Astrocyte (in vitro differentiated cells and primary cell): ENCODE data around the gene MEGF10. TPM values are rescaled to one million over a fixed set of nuclear protein-coding genes. Genes with fewer than 3 reads are reported as not detected.

Experiments used
- DNase-seq: peaks from one replicate; pipeline ENCODE4 v3.0.0-alpha.2; 2010; ENCODE audit warnings: low read depth
- FAIRE-seq: peaks from 2 replicates; lab custom pipeline; 2011; peaks lifted over from hg19 to GRCh38; lab: Jason Lieb, UNC
- H2AFZ ChIP-seq: 2 replicates; pipeline ENCODE4 v1.6.0; 2012; ENCODE audit warnings: low read depth, low read length, inconsistent platforms
- H3K27ac ChIP-seq: 2 replicates; pipeline ENCODE4 v1.5.1; 2011; ENCODE audit warnings: low read depth, low read length, inconsistent platforms
- H3K27me3 ChIP-seq: 2 replicates; pipeline ENCODE4 v1.6.0; 2011; ENCODE audit warnings: low read length, inconsistent platforms; ENCODE audit not compliant: insufficient read depth
- H3K36me3 ChIP-seq: 2 replicates; pipeline ENCODE4 v1.5.1; 2011; ENCODE audit warnings: low read length, inconsistent platforms; ENCODE audit not compliant: insufficient read depth
- H3K4me1 ChIP-seq: 2 replicates; pipeline ENCODE4 v1.5.1; 2011; ENCODE audit warnings: low read length, inconsistent platforms; ENCODE audit not compliant: insufficient read depth
- H3K4me2 ChIP-seq: 2 replicates; pipeline ENCODE4 v1.6.0; 2012; ENCODE audit warnings: low read length, inconsistent platforms
- H3K4me3 ChIP-seq: 2 replicates; pipeline ENCODE4 v1.5.1; 2011; ENCODE audit warnings: low read depth, mild to moderate bottlenecking, low read length, inconsistent platforms; ENCODE audit not compliant: insufficient read depth
- H3K79me2 ChIP-seq: 2 replicates; pipeline ENCODE4 v1.6.0; 2012; ENCODE audit warnings: mild to moderate bottlenecking, low read length, inconsistent platforms; ENCODE audit not compliant: insufficient read depth
- H3K9ac ChIP-seq: 2 replicates; pipeline ENCODE4 v1.6.0; 2012; ENCODE audit warnings: mild to moderate bottlenecking, low read length, inconsistent platforms
- H3K9me3 ChIP-seq: 2 replicates; pipeline ENCODE4 v1.5.1; 2012; ENCODE audit warnings: low read depth, mild to moderate bottlenecking, low read length, inconsistent platforms; ENCODE audit not compliant: insufficient read depth
- H4K20me1 ChIP-seq: 2 replicates; pipeline ENCODE4 v1.6.0; 2012; ENCODE audit warnings: low read length, inconsistent platforms; ENCODE audit not compliant: insufficient read depth
- H3K27ac Mint-ChIP-seq: one replicate; pipeline ENCODE4 v1.8.0; 2021; ENCODE audit warnings: mild to moderate bottlenecking, mixed read lengths; ENCODE audit not compliant: unreplicated experiment
- H3K27me3 Mint-ChIP-seq: one replicate; pipeline ENCODE4 v1.8.0; 2021; ENCODE audit warnings: low read depth, mixed read lengths; ENCODE audit not compliant: unreplicated experiment
- H3K36me3 Mint-ChIP-seq: one replicate; pipeline ENCODE4 v1.8.0; 2021; ENCODE audit warnings: low read depth, mixed read lengths; ENCODE audit not compliant: unreplicated experiment
- H3K4me1 Mint-ChIP-seq: one replicate; pipeline ENCODE4 v1.8.0; 2021; ENCODE audit warnings: low read depth, mixed read lengths; ENCODE audit not compliant: unreplicated experiment
- H3K4me3 Mint-ChIP-seq: one replicate; pipeline ENCODE4 v1.8.0; 2021; ENCODE audit warnings: mild to moderate bottlenecking, moderate library complexity, mixed read lengths; ENCODE audit not compliant: unreplicated experiment
- H3K9me3 Mint-ChIP-seq: one replicate; pipeline ENCODE4 v1.8.0; 2021; ENCODE audit warnings: mild to moderate bottlenecking, mixed read lengths; ENCODE audit not compliant: unreplicated experiment
- CTCF ChIP-seq: IDR thresholded peaks from 2 replicates; pipeline ENCODE4 v1.5.1; 2011; ENCODE audit warnings: low read depth, mild to moderate bottlenecking, inconsistent platforms, low read length, moderate library complexity; ENCODE audit not compliant: insufficient read depth
- EZH2 ChIP-seq: IDR thresholded peaks from 2 replicates; pipeline ENCODE4 v1.6.1; 2012; ENCODE audit warnings: mild to moderate bottlenecking, low read length, inconsistent platforms; ENCODE audit not compliant: insufficient read depth
- total RNA-seq: library from RNA; stranded (reverse); gene quantifications from 2 replicates; pipeline ENCODE4 v1.2.1, GENCODE V29; 2021

MEGF10 gene
- total RNA-seq, 1 donor from 2014 or later, result 15.8 TPM

- H3K4me2 ChIP-seq, result no peak overlapping the region
- H3K79me2 ChIP-seq, result no peaks in the 10 kb centered on the region
- no peak for DNase-seq
- no peak overlapping the region for H2AFZ ChIP-seq
- no peak overlapping the region for H3K4me3 Mint-ChIP-seq
- peaks cover 31% of the 10 kb centered on the region for H3K27me3 ChIP-seq
- peaks cover 5% of the 10 kb centered on the region for H3K36me3 Mint-ChIP-seq
- H3K4me1 ChIP-seq, result peaks cover 14% of the 10 kb centered on the region
- no peak overlapping the region for H3K27ac Mint-ChIP-seq
- no peaks in the 10 kb centered on the region for H3K27me3 Mint-ChIP-seq
- H3K4me1 Mint-ChIP-seq, result peaks cover 21% of the 10 kb centered on the region
- no peaks in the 10 kb centered on the region for H3K36me3 ChIP-seq
- H4K20me1 ChIP-seq, result no peaks in the 10 kb centered on the region
- no peak overlapping the region for H3K4me3 ChIP-seq
- FAIRE-seq, result no peak
- no peak overlapping the region for H3K27ac ChIP-seq
- H3K9me3 ChIP-seq, result no peaks in the 10 kb centered on the region
- H3K9ac ChIP-seq, result no peak overlapping the region
- no peaks in the 10 kb centered on the region for H3K9me3 Mint-ChIP-seq
- TF ChIP-seq CTCF (no peak), EZH2 (no peak)
These were observed 77.4 kb downstream of the MEGF10 start for GRCh38 chr5:127367946-127368465.

- TF ChIP-seq EZH2 (no peak), CTCF (no peak)
- no peak overlapping the region for H3K9ac ChIP-seq
- H3K4me1 ChIP-seq, result peaks cover 14% of the 10 kb centered on the region
- no peak overlapping the region for H3K4me3 Mint-ChIP-seq
- no peaks in the 10 kb centered on the region for H3K36me3 ChIP-seq
- H3K4me2 ChIP-seq, result no peak overlapping the region
- no peak overlapping the region for H3K27ac ChIP-seq
- no peak for DNase-seq
- no peaks in the 10 kb centered on the region for H3K79me2 ChIP-seq
- H3K27ac Mint-ChIP-seq, result no peak overlapping the region
- H3K9me3 Mint-ChIP-seq, result no peaks in the 10 kb centered on the region
- H3K9me3 ChIP-seq, result peaks cover 5% of the 10 kb centered on the region
- H2AFZ ChIP-seq, result no peak overlapping the region
- no peak overlapping the region for H3K4me3 ChIP-seq
- H3K36me3 Mint-ChIP-seq, result peaks cover 2% of the 10 kb centered on the region
- H3K4me1 Mint-ChIP-seq, result peaks cover 21% of the 10 kb centered on the region
- H3K27me3 Mint-ChIP-seq, result no peaks in the 10 kb centered on the region
- no peak for FAIRE-seq
- H4K20me1 ChIP-seq, result no peaks in the 10 kb centered on the region
- peaks cover 33% of the 10 kb centered on the region for H3K27me3 ChIP-seq
These were observed 79.2 kb downstream of the MEGF10 start for GRCh38 chr5:127369796-127370195.

GRCh38 chr5:127370631-127371030 lies 80.0 kb downstream of the MEGF10 start:
- Mint-ChIP-seq H3K27ac (peak overlapping the region; percentile 83), H3K4me3 (no peak overlapping the region), H3K27me3 (no peaks in the 10 kb centered on the region), H3K36me3 (peaks cover 2% of the 10 kb centered on the region), H3K4me1 (peaks cover 21% of the 10 kb centered on the region), H3K9me3 (no peaks in the 10 kb centered on the region)
- Histone ChIP-seq H2AFZ (peak overlapping the region; percentile 1), H3K9me3 (peaks cover 5% of the 10 kb centered on the region), H3K36me3 (no peaks in the 10 kb centered on the region), H3K4me1 (peaks cover 14% of the 10 kb centered on the region), H3K4me3 (peak overlapping the region; percentile 22), H3K4me2 (peak overlapping the region; percentile 82), H3K27ac (peak overlapping the region; percentile 59), H3K79me2 (no peaks in the 10 kb centered on the region), H3K27me3 (peaks cover 30% of the 10 kb centered on the region), H3K9ac (peak overlapping the region; percentile 64), H4K20me1 (no peaks in the 10 kb centered on the region)
- DNase-seq, result no peak
- FAIRE-seq, result no peak
- TF ChIP-seq CTCF (no peak), EZH2 (no peak)
